Mesodermal cell (in vitro differentiated cells): Measurements from ENCODE around the gene RNASE9. TPM values are rescaled to one million over a fixed set of nuclear protein-coding genes. Genes with fewer than 3 reads are reported as not detected.
A peak's percentile ranks its signal among the peaks of the same experiment; 100 is the strongest.

Source experiments
- H3K27ac ChIP-seq: 2 replicates; pipeline ENCODE4 v1.7.0; 2013; ENCODE audit warnings: mild to moderate bottlenecking, low read depth, low read length, moderate library complexity; ENCODE audit not compliant: severe bottlenecking
- H3K36me3 ChIP-seq: 2 replicates; pipeline ENCODE4 v1.7.1; 2013; ENCODE audit warnings: mild to moderate bottlenecking, low read length, moderate library complexity; ENCODE audit not compliant: control insufficient read depth, insufficient read depth
- H3K4me1 ChIP-seq: one replicate; pipeline ENCODE4 v1.7.1; 2013; ENCODE audit warnings: mild to moderate bottlenecking, low read length; ENCODE audit not compliant: insufficient read depth, control insufficient read depth, poor library complexity, severe bottlenecking
- H3K4me3 ChIP-seq: 2 replicates; pipeline ENCODE4 v1.7.0; 2013; ENCODE audit warnings: low read length, control low read depth, mild to moderate bottlenecking; ENCODE audit not compliant: insufficient read depth, poor library complexity, severe bottlenecking; ENCODE audit errors: extremely low read depth
- H3K9me3 ChIP-seq: 2 replicates; pipeline ENCODE4 v1.7.1; 2013; ENCODE audit warnings: mild to moderate bottlenecking, low read length, moderate library complexity; ENCODE audit not compliant: control insufficient read depth
- WGBS, 2 experiments: methylation state at CpG; one replicate each; pipeline ENCODE4 v1.1.5; 2013; ENCODE audit warnings: missing lambda C conversion rate in 2 of 2; ENCODE audit not compliant: insufficient coverage in 2 of 2; 5-methylcytosine and 5-hydroxymethylcytosine counted together
- polyA plus RNA-seq, 2 experiments: library from polyadenylated mRNA; stranded (reverse); fragments of 50-300 nt; gene quantifications; one replicate each; pipeline ENCODE4 v1.2.3, GENCODE V29; 2013

The RNASE9 gene
- polyA plus RNA-seq (2013, experiment 1 of 2): not detected
- not detected for polyA plus RNA-seq (2013, experiment 2 of 2)

- Histone ChIP-seq H3K4me3 (no peak within 1 kb of the TSS), H3K9me3 (no peaks in the 10 kb centered on the region), H3K27ac (no peak within 1 kb of the TSS), H3K36me3 (no peaks in the 10 kb centered on the region), H3K4me1 (no peaks in the 10 kb centered on the region)
- no CpG with 5 or more reads among the region's 3 CpGs for WGBS, 2 experiments
These were observed at the start of gene RNASE9 for GRCh38 chr14:20560961-20561360. TSS of gene RNASE9 (minus strand) at chr14:20561047.

- no peak overlapping the region for H3K27ac ChIP-seq
- peak overlapping the region; percentile 92 for H3K4me3 ChIP-seq
- H3K36me3 ChIP-seq: no peaks in the 10 kb centered on the region
- 8 to 10% methylated on average over 16 to 18 of the region's 27 CpGs for WGBS, 2 experiments
- peaks cover 6% of the 10 kb centered on the region for H3K4me1 ChIP-seq
- H3K9me3 ChIP-seq: no peaks in the 10 kb centered on the region
These were observed 49.3 kb upstream of the RNASE9 start for GRCh38 chr14:20610002-20610765.

DNA sequence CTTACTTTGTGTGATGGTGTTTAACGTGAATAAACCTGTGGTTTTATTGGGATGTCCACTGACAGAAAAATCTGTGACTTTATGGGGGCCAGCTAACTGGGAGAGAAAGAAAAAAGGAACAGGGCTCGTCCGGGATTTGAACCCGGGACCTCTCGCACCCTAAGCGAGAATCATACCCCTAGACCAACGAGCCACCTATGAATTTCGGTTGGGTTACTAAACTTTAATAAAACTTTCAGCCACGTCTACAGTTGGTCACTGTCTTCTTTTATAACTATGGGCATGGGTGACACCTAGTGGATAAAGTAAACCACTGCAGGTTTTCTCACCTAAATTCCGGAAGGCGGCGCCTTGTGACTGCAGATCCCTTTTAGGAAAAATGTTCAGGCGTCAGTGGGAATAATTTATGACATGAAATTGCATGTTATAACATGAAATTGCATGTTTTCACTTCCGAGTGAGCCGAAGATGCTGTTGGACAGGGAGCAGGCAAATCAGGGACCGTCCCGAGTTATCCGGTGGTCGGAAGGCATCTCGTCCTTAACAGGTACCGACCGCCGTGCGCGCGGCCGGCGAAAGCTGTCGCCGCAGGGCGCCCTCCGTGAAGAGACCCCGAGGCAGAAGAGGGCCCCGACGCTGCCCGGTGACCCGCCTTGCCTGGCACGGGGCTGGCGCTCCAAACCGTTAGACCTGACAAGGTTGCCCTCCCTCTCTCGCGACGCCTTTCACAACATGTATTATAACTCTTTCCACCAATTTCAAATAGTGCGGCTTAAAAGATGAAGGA lies 48.6 kb upstream of the RNASE9 start:
- H3K9me3 ChIP-seq: no peaks in the 10 kb centered on the region
- H3K27ac ChIP-seq: no peak overlapping the region
- WGBS, 2 experiments: 1% methylated on average over 24 to 26 of the region's 44 CpGs
- peaks cover 6% of the 10 kb centered on the region for H3K4me1 ChIP-seq
- no peaks in the 10 kb centered on the region for H3K36me3 ChIP-seq
- H3K4me3 ChIP-seq: peak overlapping the region; percentile 92

DNA sequence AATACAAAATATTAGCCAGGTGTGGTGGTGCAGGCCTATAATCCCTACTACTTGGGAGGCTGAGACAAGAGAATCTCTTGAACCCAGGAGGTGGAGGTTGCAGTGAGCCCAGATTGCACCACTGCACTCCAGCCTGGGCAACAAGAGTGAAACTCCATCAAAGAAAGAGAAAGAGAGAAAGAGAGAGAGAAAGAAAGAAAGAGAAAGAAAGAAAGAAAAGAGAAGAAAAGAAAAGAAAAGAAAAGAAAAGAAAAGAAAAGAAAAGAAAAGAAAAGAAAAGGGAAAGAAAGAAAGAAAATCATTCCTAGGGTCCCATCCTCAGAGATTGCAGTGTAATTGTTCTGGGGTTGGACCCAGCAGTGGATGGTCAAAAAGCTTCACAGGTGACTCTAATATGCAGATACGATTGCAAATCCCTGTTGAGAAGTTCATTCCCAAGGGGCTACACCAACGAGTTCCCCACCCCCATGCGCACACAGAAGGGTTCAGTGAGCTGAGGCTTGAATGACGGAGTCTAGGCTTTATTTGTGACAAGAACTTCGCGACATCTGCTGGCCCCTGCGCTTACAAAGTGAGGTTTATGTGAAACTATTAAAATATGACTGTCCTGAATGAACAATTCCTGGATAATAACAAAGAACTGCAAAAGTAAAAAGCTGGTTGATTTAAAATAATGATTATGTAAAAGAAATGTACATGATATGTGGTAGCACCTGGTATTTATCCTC lies 47.7 kb upstream of the RNASE9 start:
- H3K9me3 ChIP-seq: no peaks in the 10 kb centered on the region
- H3K27ac ChIP-seq: no peak overlapping the region
- H3K4me1 ChIP-seq: peaks cover 6% of the 10 kb centered on the region
- WGBS, 2 experiments: 80 to 87% methylated on average over 4 to 7 of the region's 7 CpGs
- no peaks in the 10 kb centered on the region for H3K36me3 ChIP-seq
- H3K4me3 ChIP-seq: no peak overlapping the region

DNA sequence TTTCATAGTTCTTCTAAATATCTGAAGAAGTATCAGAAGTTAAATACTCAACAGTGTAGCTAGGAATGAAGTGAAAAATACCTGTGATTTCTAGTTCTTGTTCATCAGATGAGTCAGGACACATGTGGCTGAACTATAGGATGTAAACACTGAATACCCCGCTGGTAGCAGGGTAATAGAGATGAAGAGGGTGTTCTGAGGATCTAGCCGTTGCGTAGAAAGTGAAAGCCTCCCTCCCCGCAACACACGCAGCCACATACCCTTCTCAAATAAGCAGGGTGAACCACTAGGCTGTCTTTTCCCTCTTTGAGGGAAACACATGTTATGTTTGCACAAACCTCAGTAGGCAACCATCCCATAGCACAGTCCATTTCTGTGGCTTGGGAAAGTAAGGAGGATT lies 46.8 kb upstream of the RNASE9 start:
- H3K36me3 ChIP-seq: no peaks in the 10 kb centered on the region

GRCh38 chr14:20606902-20607242 lies 46.0 kb upstream of the RNASE9 start:
- Histone ChIP-seq H3K27ac (no peak overlapping the region), H3K4me1 (no peaks in the 10 kb centered on the region), H3K4me3 (no peak overlapping the region), H3K36me3 (no peaks in the 10 kb centered on the region), H3K9me3 (no peaks in the 10 kb centered on the region)
- no CpG with 5 or more reads among the region's 2 CpGs for WGBS, 2 experiments

More for the DNA sequence above, 46.8 kb upstream of the RNASE9 start:
- no peak overlapping the region for H3K27ac ChIP-seq
- H3K4me1 ChIP-seq: peaks cover 2% of the 10 kb centered on the region
- no peaks in the 10 kb centered on the region for H3K9me3 ChIP-seq
- H3K4me3 ChIP-seq: no peak overlapping the region
- no CpG with 5 or more reads among the region's 5 CpGs for WGBS, 2 experiments

DNA sequence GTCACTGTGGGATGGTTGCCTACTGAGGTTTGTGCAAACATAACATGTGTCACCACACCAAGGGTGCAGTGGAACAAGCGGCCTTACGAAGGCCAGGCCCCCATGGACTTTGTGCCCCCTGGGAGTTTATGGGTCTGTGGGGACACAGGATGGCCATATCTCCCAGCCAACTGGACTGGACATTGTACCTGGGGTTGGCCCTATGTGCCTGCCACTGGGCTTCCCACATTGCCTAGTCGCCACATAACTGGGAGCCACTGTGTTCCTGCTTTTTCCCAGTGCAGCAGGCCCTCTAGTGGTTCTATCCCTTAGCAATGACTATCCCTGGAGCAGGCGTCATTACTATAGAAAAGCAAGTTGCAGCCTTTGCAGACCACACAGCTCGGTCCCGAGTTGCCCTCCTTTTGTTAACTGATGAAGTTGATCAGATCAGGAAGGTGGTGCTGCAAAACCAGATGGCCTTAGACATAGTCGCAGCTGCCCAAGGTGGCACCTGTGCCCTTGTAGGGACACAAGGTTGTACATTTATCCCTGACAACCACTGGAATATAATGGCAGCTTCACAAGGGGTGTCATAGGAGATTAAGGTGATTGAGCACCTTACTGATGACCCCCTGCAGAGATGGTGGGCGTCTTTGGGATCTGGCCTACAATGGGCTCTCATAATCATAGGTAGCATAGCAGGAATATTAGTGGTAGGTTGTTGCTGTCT lies 45.5 kb upstream of the RNASE9 start:
- 43 to 44% methylated on average over 7 to 8 of the region's 8 CpGs for WGBS, 2 experiments
- Histone ChIP-seq H3K36me3 (no peaks in the 10 kb centered on the region), H3K9me3 (no peaks in the 10 kb centered on the region), H3K4me1 (no peaks in the 10 kb centered on the region), H3K4me3 (no peak overlapping the region), H3K27ac (no peak overlapping the region)

DNA sequence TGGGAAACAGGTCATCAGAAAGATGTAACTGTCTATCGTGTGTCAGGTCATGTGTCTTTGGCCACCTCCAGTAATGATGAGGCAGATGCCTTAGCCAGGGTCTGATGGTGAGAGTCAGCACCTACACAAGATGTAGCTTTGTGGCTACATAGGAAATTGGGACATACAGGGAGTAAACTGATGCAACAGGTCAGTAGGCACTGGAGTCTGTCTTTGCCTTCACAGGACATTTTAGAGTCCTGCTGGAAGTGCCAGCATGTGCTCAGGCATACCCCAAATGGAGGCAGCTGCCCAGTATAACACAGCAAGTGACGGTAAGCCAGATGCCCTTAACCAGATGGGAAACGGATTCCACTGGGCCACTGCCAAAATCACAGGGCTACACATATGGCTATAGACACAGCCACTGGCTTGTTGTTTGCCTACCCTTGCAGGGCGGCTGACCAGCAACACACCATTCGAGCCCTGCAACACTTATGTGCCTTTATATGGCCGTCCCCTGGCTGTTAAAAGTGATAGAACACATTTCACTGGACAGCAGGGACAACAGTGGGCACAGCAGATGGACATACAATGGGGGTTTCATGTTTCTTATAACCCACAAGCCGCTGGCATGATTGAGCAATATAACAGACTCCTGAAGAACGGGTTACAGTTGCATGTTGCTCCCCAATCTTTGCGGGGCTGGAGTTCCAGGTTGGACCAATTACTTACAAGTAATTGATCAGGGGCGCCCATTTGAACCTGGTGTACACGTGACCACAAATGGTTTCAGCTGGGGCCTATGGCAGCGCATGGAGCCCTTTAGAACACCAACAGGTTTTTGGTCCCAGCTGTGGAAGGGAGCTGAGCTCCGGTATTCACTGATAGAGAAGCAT lies 43.2 kb upstream of the RNASE9 start:
- H3K9me3 ChIP-seq: no peaks in the 10 kb centered on the region
- no peak overlapping the region for H3K27ac ChIP-seq
- no peaks in the 10 kb centered on the region for H3K36me3 ChIP-seq
- no peak overlapping the region for H3K4me3 ChIP-seq
- whole genome bisulfite sequencing, 2 experiments: 91 to 96% methylated on average over 13 of the region's 13 CpGs
- H3K4me1 ChIP-seq: no peaks in the 10 kb centered on the region

DNA sequence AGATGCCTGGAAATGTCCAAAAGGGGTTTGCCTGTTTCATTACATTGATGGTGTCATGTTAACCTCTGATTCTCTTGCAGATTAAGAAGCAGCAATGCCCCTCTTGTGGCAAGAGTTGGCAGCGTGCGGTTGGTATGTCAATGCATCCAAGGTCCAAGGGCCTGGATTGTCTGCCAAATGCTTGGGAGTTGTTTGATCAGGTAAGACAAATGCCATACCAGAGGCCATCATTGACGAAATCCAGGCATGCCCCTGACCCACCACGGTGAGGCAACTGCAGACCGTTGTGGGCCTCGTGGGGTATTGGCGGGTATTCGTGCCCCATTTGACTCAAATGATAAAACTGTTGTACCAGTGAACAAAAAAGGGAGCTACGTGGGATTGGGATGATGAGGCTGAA lies 41.7 kb upstream of the RNASE9 start:
- H3K36me3 ChIP-seq: no peaks in the 10 kb centered on the region
- 86 to 97% methylated on average over 6 to 8 of the region's 9 CpGs for WGBS, 2 experiments
- no peak overlapping the region for H3K27ac ChIP-seq
- H3K4me1 ChIP-seq: no peaks in the 10 kb centered on the region
- H3K9me3 ChIP-seq: no peaks in the 10 kb centered on the region
- H3K4me3 ChIP-seq: no peak overlapping the region
